RPMI8226 (cell line): ENCODE results near the gene PRPF38B.
"Not testable (repeated sequence)": the region's sequence is repeated elsewhere in the genome, so short reads cannot be mapped to it uniquely, and the experiment has no call there.

Source experiments
- DNase-seq: peaks from one replicate; pipeline ENCODE4 v3.0.0-alpha.2; 2015

Gene PRPF38B, protein sequence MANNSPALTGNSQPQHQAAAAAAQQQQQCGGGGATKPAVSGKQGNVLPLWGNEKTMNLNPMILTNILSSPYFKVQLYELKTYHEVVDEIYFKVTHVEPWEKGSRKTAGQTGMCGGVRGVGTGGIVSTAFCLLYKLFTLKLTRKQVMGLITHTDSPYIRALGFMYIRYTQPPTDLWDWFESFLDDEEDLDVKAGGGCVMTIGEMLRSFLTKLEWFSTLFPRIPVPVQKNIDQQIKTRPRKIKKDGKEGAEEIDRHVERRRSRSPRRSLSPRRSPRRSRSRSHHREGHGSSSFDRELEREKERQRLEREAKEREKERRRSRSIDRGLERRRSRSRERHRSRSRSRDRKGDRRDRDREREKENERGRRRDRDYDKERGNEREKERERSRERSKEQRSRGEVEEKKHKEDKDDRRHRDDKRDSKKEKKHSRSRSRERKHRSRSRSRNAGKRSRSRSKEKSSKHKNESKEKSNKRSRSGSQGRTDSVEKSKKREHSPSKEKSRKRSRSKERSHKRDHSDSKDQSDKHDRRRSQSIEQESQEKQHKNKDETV

GRCh38 chr1:108691942-108692723, at the start of gene PRPF38B:
TSS of gene PRPF38B (plus strand) at chr1:108692310. CDS start at chr1:108692592, 282 bp downstream.
- peak; percentile 90 for DNase-seq

GRCh38 chr1:108643492-108644335, 48.4 kb upstream of the PRPF38B start:
- DNase-seq: peak; percentile 61

DNA sequence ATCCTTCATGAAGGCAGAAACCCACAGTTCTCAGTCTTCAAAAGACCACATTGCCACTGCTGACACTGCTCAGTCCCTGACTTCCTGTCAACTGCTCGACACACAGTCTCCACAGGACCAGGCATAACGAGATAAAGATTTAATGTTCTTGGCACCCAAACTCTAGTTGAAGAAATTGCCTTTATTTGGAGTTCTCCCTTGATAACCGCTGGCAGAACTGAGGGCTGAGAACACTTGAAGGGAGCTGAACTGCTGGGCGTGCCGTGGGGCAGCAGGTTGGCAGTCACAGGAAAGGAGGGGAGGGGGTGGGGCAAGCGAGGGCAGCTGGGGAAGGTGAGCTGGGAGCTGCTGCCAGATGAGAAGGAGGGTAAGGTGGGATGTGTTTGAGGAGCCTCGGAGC, 47.1 kb upstream of the PRPF38B start:
- no peak for DNase-seq

GRCh38 chr1:108645564-108646184, 46.4 kb upstream of the PRPF38B start:
- DNase-seq: no peak

GRCh38 chr1:108646265-108646647, 45.9 kb upstream of the PRPF38B start:
- DNase-seq: no peak

GRCh38 chr1:108646648-108647269, 45.4 kb upstream of the PRPF38B start:
- no peak for DNase-seq

- no peak for DNase-seq
Observed at GRCh38 chr1:108653431-108654105, 38.5 kb upstream of the PRPF38B start.

DNA sequence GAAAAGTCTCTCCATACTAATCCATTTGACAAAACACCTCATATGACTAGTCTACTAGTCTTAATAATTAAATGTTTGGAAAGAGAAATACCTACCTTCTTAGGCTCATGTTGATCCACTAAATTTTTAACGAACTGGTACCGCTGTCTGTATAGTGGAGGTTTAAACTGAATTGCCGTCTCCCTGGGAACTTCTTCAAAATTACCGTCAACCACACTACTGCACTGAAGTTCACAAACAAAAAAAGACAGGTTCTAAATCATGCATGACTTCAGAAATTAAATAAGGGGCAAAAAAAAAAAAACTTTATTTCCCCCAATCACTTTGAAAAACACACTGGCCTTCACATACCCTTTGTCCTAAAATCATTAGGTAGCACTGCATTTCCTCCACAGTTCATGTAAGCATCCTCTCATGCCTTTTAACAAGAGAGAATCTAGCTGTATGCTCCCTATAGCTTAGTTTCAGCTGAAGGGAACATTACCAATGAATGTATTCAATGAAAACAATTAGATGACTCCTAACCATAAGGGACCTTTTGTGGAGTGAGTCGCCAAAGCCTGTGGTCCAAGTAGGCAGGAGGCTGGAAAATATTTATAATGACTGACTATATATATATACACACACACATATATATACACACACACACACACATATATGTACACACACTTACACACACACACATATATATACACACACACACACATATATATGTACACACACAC, 34.6 kb upstream of the PRPF38B start:
- DNase-seq: no peak

DNA sequence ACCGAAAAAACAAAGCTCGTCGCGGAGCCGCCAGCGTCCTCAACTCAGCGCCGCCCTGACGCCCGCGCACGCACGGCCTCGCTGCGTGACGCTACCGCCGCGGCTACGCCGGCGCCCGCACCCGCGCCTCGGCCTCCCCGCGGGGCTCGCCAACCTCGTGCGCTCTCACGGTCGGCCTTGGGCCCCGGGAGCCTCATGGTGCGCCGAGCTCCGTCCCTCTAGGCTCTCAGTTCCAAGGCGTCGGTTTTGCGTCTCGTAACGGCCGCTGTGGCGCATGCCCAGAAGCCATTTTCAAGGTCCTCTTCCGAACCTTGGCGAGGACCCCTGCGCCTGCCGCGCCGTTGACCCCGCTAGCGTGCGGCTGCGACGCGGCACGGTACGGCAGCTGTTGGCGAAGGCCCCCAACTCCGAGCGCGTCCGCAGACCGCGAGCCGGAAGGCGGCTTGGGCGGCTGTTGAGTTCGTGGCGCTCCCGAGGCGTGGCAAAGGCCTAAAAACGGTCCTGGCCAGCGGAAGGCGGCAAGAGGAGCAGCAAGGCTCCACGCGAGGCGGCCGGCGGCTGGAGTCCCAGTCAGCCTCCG, 31.0 kb upstream of the PRPF38B start, which contains the start of gene HENMT1:
Gene HENMT1, minus strand, starts transcription at position 64 of the 580 bp plus-strand sequence. CDS start 1,209 bp downstream, outside the sequence.
- peak; percentile 66 for DNase-seq

GRCh38 chr1:108663074-108663473, 29.0 kb upstream of the PRPF38B start:
- no peak for DNase-seq

- no peak for DNase-seq
Observed at GRCh38 chr1:108664481-108664880, 27.6 kb upstream of the PRPF38B start.

DNA sequence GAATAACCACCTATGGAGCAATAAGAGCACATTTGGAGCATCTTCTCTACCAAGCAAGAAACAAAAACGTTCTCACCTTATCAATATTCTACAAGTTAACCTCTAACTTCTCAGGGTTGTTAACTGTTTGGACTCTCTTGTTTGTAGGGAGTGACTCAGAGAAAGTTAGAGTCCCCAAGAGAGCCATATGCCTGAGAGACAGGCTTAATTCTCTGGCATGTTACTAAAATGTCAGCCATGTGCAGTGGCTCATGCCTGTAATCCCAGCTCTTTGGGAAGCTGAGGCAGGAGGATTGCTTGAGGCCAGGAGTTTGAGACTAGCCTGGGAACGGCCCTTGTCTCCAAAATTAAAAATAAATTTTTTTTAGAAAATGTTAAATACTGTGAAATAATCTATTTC, 27.0 kb upstream of the PRPF38B start:
- no peak for DNase-seq

DNA sequence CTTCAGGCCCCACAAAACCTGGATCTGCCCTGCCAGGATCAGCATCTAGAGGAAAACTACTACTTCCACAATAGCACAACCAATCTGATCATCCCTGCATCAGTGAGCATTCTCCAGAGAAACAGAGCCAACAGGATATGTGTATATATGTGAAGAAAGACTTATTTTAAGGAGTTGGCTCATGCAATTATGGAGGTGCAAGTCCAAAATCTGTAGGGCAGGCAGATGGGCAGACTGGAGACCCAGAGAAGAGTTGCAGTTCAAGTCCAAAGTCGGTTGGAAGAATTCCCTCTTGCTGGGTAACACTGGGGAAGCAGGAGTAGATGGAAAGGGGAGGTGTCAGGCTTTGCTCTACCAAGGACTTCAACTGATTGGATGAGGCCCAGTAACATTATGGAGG, 26.3 kb upstream of the PRPF38B start:
- DNase-seq: no peak

GRCh38 chr1:108667422-108667821, 24.7 kb upstream of the PRPF38B start:
- not testable (repeated sequence) for DNase-seq

GRCh38 chr1:108668777-108669176, 23.3 kb upstream of the PRPF38B start:
- DNase-seq: no peak

DNA sequence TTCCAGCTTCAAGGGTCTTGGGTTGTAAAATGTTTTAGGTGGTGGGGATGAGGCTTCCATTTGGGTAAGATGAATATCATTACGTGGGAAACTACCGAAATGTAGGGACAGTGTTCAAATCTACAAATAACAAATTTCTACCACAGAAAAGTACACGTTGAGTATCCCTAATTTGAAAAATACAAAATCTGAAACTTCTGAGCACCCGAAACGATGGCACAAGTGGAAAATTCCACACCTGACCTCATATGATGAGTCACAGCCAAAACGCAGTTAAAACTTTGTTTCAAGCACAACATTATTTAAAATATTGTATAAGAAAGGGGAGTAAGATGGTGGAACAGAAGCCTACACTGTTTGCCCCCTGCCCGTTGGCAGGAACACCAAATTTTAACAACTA, 22.4 kb upstream of the PRPF38B start:
- no peak for DNase-seq

- no peak for DNase-seq
Observed at GRCh38 chr1:108670131-108670773, 21.9 kb upstream of the PRPF38B start.

- no peak for DNase-seq
Observed at GRCh38 chr1:108671143-108671542, 21.0 kb upstream of the PRPF38B start.

- peak; percentile 40 for DNase-seq
Observed at GRCh38 chr1:108678706-108679105, 13.4 kb upstream of the PRPF38B start.
